Fibroblast of pulmonary artery (primary cell): Measurements from ENCODE around the gene SYNE1.
"Not testable (repeated sequence)": the region's sequence is repeated elsewhere in the genome, so short reads cannot be mapped to it uniquely, and the experiment has no call there.

Source experiments
- DNase-seq: peaks from one replicate; pipeline ENCODE4 v3.0.0-alpha.2; 2010; ENCODE audit warnings: low read depth
- H3K4me3 ChIP-seq: replicated peaks from 2 replicates; pipeline ENCODE4 v1.5.1; 2011; ENCODE audit warnings: low read depth, mild to moderate bottlenecking, control low read depth, low read length, moderate library complexity
- CTCF ChIP-seq: IDR thresholded peaks from 2 replicates; pipeline ENCODE4 v1.5.1; 2011; ENCODE audit warnings: mild to moderate bottlenecking, control low read depth, low read length, inconsistent platforms; ENCODE audit errors: missing control alignments

SYNE1 gene

GRCh38 chr6:152625213-152625612, 11.9 kb downstream of the SYNE1 start:
- no peak for DNase-seq
- TF ChIP-seq CTCF = no peak
- no peak overlapping the region for H3K4me3 ChIP-seq

GRCh38 chr6:152614776-152615175, 22.4 kb downstream of the SYNE1 start:
- not testable (repeated sequence) for DNase-seq, H3K4me3 ChIP-seq

GRCh38 chr6:152609125-152609670, 28.0 kb downstream of the SYNE1 start:
- TF ChIP-seq CTCF = no peak
- H3K4me3 ChIP-seq = no peak overlapping the region
- no peak for DNase-seq

GRCh38 chr6:152605941-152606340, 31.2 kb downstream of the SYNE1 start:
- DNase-seq = no peak
- H3K4me3 ChIP-seq = no peak overlapping the region
- TF ChIP-seq CTCF = no peak

- DNase-seq = peak; percentile 18
- no peak overlapping the region for H3K4me3 ChIP-seq
- no peak for TF ChIP-seq CTCF
Observed at GRCh38 chr6:152605342-152605741, 31.8 kb downstream of the SYNE1 start.

- TF ChIP-seq CTCF = no peak
- H3K4me3 ChIP-seq = no peak overlapping the region
- no peak for DNase-seq
Observed at GRCh38 chr6:152603911-152604310, 33.3 kb downstream of the SYNE1 start.

- no peak for TF ChIP-seq CTCF
- H3K4me3 ChIP-seq = no peak overlapping the region
- no peak for DNase-seq
Observed at GRCh38 chr6:152600022-152600421, 37.1 kb downstream of the SYNE1 start.
